HepG2 (cell line): ENCODE results near the gene TKTL1.

Experiments
- ARID2 ChIP-seq: sonication (generic); formaldehyde crosslinking; IDR thresholded peaks from 2 replicates; pipeline ENCODE4 v1.8.1; 2022; ENCODE audit warnings: mild to moderate bottlenecking, missing genetic modification reagents, borderline replicate concordance
- CTCF ChIP-seq: sonication (generic); formaldehyde crosslinking; IDR thresholded peaks from 2 replicates; pipeline ENCODE4 v1.5.0; 2020; ENCODE audit warnings: mild to moderate bottlenecking, missing genetic modification reagents, moderate library complexity
- EP300 ChIP-seq, 3 experiments: sonication (generic) in 1 of 3; formaldehyde crosslinking in 1 of 3; IDR thresholded peaks; 2 replicates each; pipeline versions ENCODE4 v1.5.1 to v1.6.1; 2011 to 2020; ENCODE audit warnings: low read depth in 2 of 3, low read length in 2 of 3, borderline replicate concordance in 1 of 3, improper control_type of control experiment in 1 of 3, mild to moderate bottlenecking in 1 of 3, missing genetic modification reagents in 1 of 3, moderate library complexity in 1 of 3
- HNRNPK ChIP-seq: fragments of 200-400 bp; formaldehyde crosslinking; IDR thresholded peaks from 2 replicates; pipeline ENCODE4 v1.6.1; 2018; ENCODE audit warnings: low read length, low read depth, moderate library complexity, mild to moderate bottlenecking; ENCODE audit not compliant: poor library complexity, severe bottlenecking
- NCOA1 ChIP-seq: sonication (generic); formaldehyde crosslinking; IDR thresholded peaks from 2 replicates; pipeline ENCODE4 v1.9.0; 2021; ENCODE audit warnings: missing genetic modification reagents
- POLR2AphosphoS5 ChIP-seq: IDR thresholded peaks from 2 replicates; pipeline ENCODE4 v1.6.1; 2012; ENCODE audit warnings: low read depth, low read length
- PRDM15 ChIP-seq: sonication (generic); formaldehyde crosslinking; IDR thresholded peaks from 2 replicates; pipeline ENCODE4 v1.4.0; 2020; ENCODE audit warnings: missing genetic modification reagents
- RAD51 ChIP-seq: fragments of 450-650 bp; IDR thresholded peaks from 2 replicates; pipeline ENCODE4 v1.6.1; 2016; ENCODE audit warnings: borderline replicate concordance
- RBM39 ChIP-seq: fragments of 200-400 bp; formaldehyde crosslinking; IDR thresholded peaks from one replicate; pipeline ENCODE4 v1.6.1; 2018; ENCODE audit warnings: antibody characterized with exemption, mild to moderate bottlenecking, low read depth, low read length; ENCODE audit not compliant: poor library complexity, severe bottlenecking
- SIN3A ChIP-seq: IDR thresholded peaks from 2 replicates; pipeline ENCODE4 v1.6.1; 2011; ENCODE audit warnings: low read depth, mild to moderate bottlenecking, control low read depth, low read length, borderline replicate concordance
- ZBTB7A ChIP-seq: sonication (generic); formaldehyde crosslinking; IDR thresholded peaks from 2 replicates; pipeline ENCODE4 v1.8.0; 2022; ENCODE audit warnings: mild to moderate bottlenecking, missing genetic modification reagents
- ZMYM4 ChIP-seq: sonication (generic); formaldehyde crosslinking; IDR thresholded peaks from 2 replicates; pipeline ENCODE4 v1.8.1; 2023; ENCODE audit warnings: mild to moderate bottlenecking, missing genetic modification reagents
- ZNF280B ChIP-seq: sonication (generic); formaldehyde crosslinking; IDR thresholded peaks from 2 replicates; pipeline ENCODE4 v1.5.0; 2020; ENCODE audit warnings: missing genetic modification reagents, mild to moderate bottlenecking, borderline replicate concordance
- TF ChIP-seq, protein P1 (sequence below): sonication (generic); formaldehyde crosslinking; IDR thresholded peaks from 2 replicates; pipeline ENCODE4 v1.4.0; 2020; ENCODE audit warnings: low read depth, mild to moderate bottlenecking, missing genetic modification reagents

DNA sequence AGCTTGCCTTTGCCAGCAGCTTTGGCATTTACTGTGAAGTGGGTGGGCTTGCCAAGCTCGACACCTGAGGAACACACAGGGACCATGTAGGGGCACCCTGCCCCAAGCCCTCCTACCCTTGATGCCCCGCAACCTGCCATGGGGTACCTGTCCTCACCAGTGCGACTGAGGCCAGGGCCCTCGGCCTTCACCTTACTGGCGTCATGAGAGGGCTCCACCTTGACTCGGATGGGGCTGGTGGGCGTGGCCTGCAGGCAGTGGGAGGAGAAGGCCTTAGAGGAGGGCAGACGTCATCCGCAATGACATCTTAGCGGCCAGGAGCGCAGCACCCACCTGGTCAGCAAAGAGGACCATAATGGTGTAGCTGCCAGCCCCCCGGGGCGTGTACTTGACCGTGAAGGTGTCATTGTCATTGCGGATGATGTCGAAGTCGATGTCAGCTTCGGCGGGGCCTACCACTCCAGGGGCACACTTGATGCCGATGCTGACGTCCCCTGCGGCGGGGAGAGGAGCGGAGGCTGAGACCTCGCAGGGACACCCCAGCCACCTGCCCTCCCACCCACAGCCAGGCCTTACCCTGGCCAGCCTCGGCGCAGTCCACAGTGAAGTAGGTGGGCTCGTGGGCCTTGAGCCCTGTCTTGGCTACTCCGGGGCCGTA, 66.6 kb downstream of the TKTL1 start:
- TF ChIP-seq RAD51, result no peak
- TF ChIP-seq ZBTB7A, result no peak
- TF ChIP-seq CTCF (CRISPR knock-in tag), result no peak
- TF ChIP-seq, protein P1, sequence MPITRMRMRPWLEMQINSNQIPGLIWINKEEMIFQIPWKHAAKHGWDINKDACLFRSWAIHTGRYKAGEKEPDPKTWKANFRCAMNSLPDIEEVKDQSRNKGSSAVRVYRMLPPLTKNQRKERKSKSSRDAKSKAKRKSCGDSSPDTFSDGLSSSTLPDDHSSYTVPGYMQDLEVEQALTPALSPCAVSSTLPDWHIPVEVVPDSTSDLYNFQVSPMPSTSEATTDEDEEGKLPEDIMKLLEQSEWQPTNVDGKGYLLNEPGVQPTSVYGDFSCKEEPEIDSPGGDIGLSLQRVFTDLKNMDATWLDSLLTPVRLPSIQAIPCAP, result no peak
- TF ChIP-seq ZMYM4 (CRISPR knock-in tag), result no peak
- no peak for TF ChIP-seq ARID2 (CRISPR knock-in tag)
- TF ChIP-seq POLR2AphosphoS5, result no peak
- TF ChIP-seq SIN3A, result no peak
- TF ChIP-seq PRDM15 (CRISPR knock-in tag), result no peak
- TF ChIP-seq NCOA1 (CRISPR knock-in tag), result no peak
- TF ChIP-seq RBM39, result no peak
- TF ChIP-seq ZNF280B (CRISPR knock-in tag), result no peak
- no peak for TF ChIP-seq EP300 (IDR thresholded peaks at IDR 0.05; ENCODE audit: low read depth in 2 of 2, low read length in 2 of 2)
- no peak for TF ChIP-seq EP300 (CRISPR knock-in tag; IDR thresholded peaks at IDR 0.05; ENCODE audit: borderline replicate concordance)
- no peak for TF ChIP-seq HNRNPK
